ENCODE measurements around the gene EP400.

The EP400 gene

GRCh38 chr12:132012919-132013568 is 63.3 kb downstream of the EP400 start:
- Histone ChIP-seq H3F3A (ENCODE audit: insufficient read depth) (no peaks in the 10 kb centered on the region), H3K4me3 (ENCODE audit: insufficient read depth, low read length, poor library complexity, severe bottlenecking) (no peak overlapping the region), H3K4me2 (ENCODE audit: low read depth, low read length, poor library complexity, severe bottlenecking) (no peak overlapping the region), H3K27ac (ENCODE audit: low read depth, low read length) (no peak overlapping the region), H3K9me3 (ENCODE audit: insufficient read depth, low read length) (no peaks in the 10 kb centered on the region), H3K36me3 (ENCODE audit: low read length) (no peaks in the 10 kb centered on the region), H4K20me1 (ENCODE audit: low read depth, low read length) (no peaks in the 10 kb centered on the region), H2AFZ (ENCODE audit: low read depth, low read length, severe bottlenecking) (no peak overlapping the region), H3K27me3 (ENCODE audit: low read length) (no peaks in the 10 kb centered on the region), H3K79me2 (ENCODE audit: insufficient read depth, low read length) (no peaks in the 10 kb centered on the region), H3K9me2 (replicated peaks; ENCODE audit: insufficient read depth, low read length) (no peaks in the 10 kb centered on the region), H3K9ac (ENCODE audit: low read length) (no peak overlapping the region)
- no peak for TF ChIP-seq EZH2phosphoT487 (conservative IDR thresholded peaks at IDR 0.05; ENCODE audit: low read length)
- TF ChIP-seq, protein P1, sequence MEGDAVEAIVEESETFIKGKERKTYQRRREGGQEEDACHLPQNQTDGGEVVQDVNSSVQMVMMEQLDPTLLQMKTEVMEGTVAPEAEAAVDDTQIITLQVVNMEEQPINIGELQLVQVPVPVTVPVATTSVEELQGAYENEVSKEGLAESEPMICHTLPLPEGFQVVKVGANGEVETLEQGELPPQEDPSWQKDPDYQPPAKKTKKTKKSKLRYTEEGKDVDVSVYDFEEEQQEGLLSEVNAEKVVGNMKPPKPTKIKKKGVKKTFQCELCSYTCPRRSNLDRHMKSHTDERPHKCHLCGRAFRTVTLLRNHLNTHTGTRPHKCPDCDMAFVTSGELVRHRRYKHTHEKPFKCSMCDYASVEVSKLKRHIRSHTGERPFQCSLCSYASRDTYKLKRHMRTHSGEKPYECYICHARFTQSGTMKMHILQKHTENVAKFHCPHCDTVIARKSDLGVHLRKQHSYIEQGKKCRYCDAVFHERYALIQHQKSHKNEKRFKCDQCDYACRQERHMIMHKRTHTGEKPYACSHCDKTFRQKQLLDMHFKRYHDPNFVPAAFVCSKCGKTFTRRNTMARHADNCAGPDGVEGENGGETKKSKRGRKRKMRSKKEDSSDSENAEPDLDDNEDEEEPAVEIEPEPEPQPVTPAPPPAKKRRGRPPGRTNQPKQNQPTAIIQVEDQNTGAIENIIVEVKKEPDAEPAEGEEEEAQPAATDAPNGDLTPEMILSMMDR (IDR thresholded peaks at IDR 0.05; ENCODE audit: insufficient read depth, low read length, poor library complexity, severe bottlenecking): no peak

DNA sequence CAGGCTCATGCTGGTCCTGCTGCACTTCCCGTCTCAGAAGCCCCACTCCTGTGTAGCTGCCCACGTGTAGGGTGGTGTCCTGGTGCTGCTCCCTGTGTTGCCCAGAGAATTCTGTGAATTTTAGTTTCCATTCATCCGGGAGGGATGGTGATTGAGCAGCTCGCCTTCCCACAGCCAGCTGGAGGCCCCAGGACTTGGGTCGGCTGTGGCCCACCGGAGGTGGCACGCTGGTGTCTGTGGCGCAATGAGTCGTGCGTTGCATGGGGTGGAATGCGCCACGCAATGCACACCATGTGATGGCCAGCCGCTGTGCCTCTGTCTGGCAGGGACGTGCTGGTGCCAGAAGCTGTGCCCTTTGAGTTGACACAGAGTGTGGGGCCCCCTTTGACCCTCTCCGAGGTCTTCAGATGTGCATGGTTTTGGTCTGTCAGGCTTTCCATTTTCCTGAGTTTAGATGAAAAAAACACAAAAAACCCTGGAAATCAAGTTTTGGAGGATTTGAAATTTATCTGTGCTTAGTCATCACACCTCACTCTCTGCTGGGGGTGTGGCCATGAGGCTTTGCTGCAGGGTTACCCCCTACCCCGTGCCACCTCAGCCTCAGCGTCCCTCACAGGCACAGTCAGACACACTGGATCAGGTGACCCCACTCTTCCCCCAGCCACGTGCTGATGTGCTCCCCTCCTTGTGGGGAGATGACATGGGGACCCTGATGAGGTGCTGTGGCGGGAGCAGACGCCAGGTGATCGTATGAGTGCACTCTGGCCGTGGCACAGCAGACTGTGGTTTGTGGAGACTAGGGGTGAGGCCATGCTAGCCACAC is 64.6 kb downstream of the EP400 start:
- Histone ChIP-seq H3K9me2 (replicated peaks; ENCODE audit: insufficient read depth, low read length) (no peaks in the 10 kb centered on the region), H3K27me3 (ENCODE audit: low read length) (no peaks in the 10 kb centered on the region), H4K20me1 (ENCODE audit: low read depth, low read length) (no peaks in the 10 kb centered on the region), H2AFZ (ENCODE audit: low read depth, low read length, severe bottlenecking) (no peak overlapping the region), H3K27ac (ENCODE audit: low read depth, low read length) (no peak overlapping the region), H3K9ac (ENCODE audit: low read length) (no peak overlapping the region), H3K4me2 (ENCODE audit: low read depth, low read length, poor library complexity, severe bottlenecking) (no peak overlapping the region), H3K36me3 (ENCODE audit: low read length) (no peaks in the 10 kb centered on the region), H3K9me3 (ENCODE audit: insufficient read depth, low read length) (no peaks in the 10 kb centered on the region), H3K79me2 (ENCODE audit: insufficient read depth, low read length) (no peaks in the 10 kb centered on the region), H3K4me3 (ENCODE audit: insufficient read depth, low read length, poor library complexity, severe bottlenecking) (no peak overlapping the region), H3F3A (ENCODE audit: insufficient read depth) (no peaks in the 10 kb centered on the region)
- TF ChIP-seq, protein P1 (IDR thresholded peaks at IDR 0.05; ENCODE audit: insufficient read depth, low read length, poor library complexity, severe bottlenecking): no peak
- TF ChIP-seq EZH2phosphoT487 (conservative IDR thresholded peaks at IDR 0.05; ENCODE audit: low read length): no peak

- H2AFZ ChIP-seq (ENCODE audit: low read depth, low read length, severe bottlenecking): no peak overlapping the region
- no peaks in the 10 kb centered on the region for H3F3A ChIP-seq (ENCODE audit: insufficient read depth)
- no peaks in the 10 kb centered on the region for H3K27me3 ChIP-seq (ENCODE audit: low read length)
- H3K79me2 ChIP-seq (ENCODE audit: insufficient read depth, low read length): no peaks in the 10 kb centered on the region
- no peaks in the 10 kb centered on the region for H3K36me3 ChIP-seq (ENCODE audit: low read length)
- H3K9ac ChIP-seq (ENCODE audit: low read length): no peak overlapping the region
- TF ChIP-seq EZH2phosphoT487 (conservative IDR thresholded peaks at IDR 0.05; ENCODE audit: low read length): no peak
- TF ChIP-seq, protein P1 (IDR thresholded peaks at IDR 0.05; ENCODE audit: insufficient read depth, low read length, poor library complexity, severe bottlenecking): no peak
- no peaks in the 10 kb centered on the region for H4K20me1 ChIP-seq (ENCODE audit: low read depth, low read length)
- H3K4me3 ChIP-seq (ENCODE audit: insufficient read depth, low read length, poor library complexity, severe bottlenecking): no peak overlapping the region
- H3K4me2 ChIP-seq (ENCODE audit: low read depth, low read length, poor library complexity, severe bottlenecking): no peak overlapping the region
- no peaks in the 10 kb centered on the region for H3K9me2 ChIP-seq (replicated peaks; ENCODE audit: insufficient read depth, low read length)
- H3K9me3 ChIP-seq (ENCODE audit: insufficient read depth, low read length): no peaks in the 10 kb centered on the region
- H3K27ac ChIP-seq (ENCODE audit: low read depth, low read length): no peak overlapping the region
Measured at GRCh38 chr12:132014915-132015280, 65.2 kb downstream of the EP400 start.
